ENCODE data around the gene DMXL1. TPM values are rescaled to one million over a fixed set of nuclear protein-coding genes. Genes with fewer than 3 reads are reported as not detected.

The DMXL1 gene
- total and polyA plus RNA-seq, 8 donors = 37.5 to 48.3 (median 42.4) TPM

- Histone ChIP-seq H3K4me1 (peaks cover 0 to 84% of the 10 kb centered on the region in 2 donors), H3K27me3 (no peaks in the 10 kb centered on the region), H3K9me3 (no peaks in the 10 kb centered on the region), H3K4me3 (no peak overlapping the region), H3K36me3 (no peaks in the 10 kb centered on the region), H3K27ac (peak overlapping the region; percentile 50 to 97)
- intact Hi-C loops (cut with DNase I) = no loop called here
- DNase-seq (no peak), ATAC-seq (no peak)
- no peak for TF ChIP-seq CTCF (IDR thresholded peaks at IDR 0.05)
Observed at GRCh38 chr5:119275601-119276173, 204.8 kb downstream of the DMXL1 start.

- Histone ChIP-seq H3K36me3 (no peaks in the 10 kb centered on the region), H3K4me3 (no peak overlapping the region), H3K27me3 (no peaks in the 10 kb centered on the region), H3K9me3 (no peaks in the 10 kb centered on the region), H3K4me1 (peaks cover 0 to 71% of the 10 kb centered on the region in 2 donors), H3K27ac (no peak overlapping the region)
- no peak for TF ChIP-seq CTCF (IDR thresholded peaks at IDR 0.05)
- intact Hi-C loops (cut with DNase I) = no loop called here
- no peak for DNase-seq
- no peak for ATAC-seq
Observed at GRCh38 chr5:119276978-119277377, 206.1 kb downstream of the DMXL1 start.

GRCh38 chr5:119279093-119279492 is 208.2 kb downstream of the DMXL1 start:
- ATAC-seq (no peak), DNase-seq (no peak)
- Histone ChIP-seq H3K27ac (no peak overlapping the region), H3K27me3 (no peaks in the 10 kb centered on the region), H3K4me1 (peaks cover 0 to 54% of the 10 kb centered on the region in 2 donors), H3K9me3 (no peaks in the 10 kb centered on the region), H3K36me3 (no peaks in the 10 kb centered on the region), H3K4me3 (no peak overlapping the region)
- no peak for TF ChIP-seq CTCF (IDR thresholded peaks at IDR 0.05)
- intact Hi-C loops (cut with DNase I) = no loop called here

- Histone ChIP-seq H3K4me1 (peaks cover 0 to 54% of the 10 kb centered on the region in 2 donors), H3K27ac (no peak overlapping the region), H3K27me3 (no peaks in the 10 kb centered on the region), H3K4me3 (no peak overlapping the region), H3K36me3 (no peaks in the 10 kb centered on the region), H3K9me3 (no peaks in the 10 kb centered on the region)
- no peak for TF ChIP-seq CTCF (IDR thresholded peaks at IDR 0.05)
- intact Hi-C loops (cut with DNase I) = no loop called here
- ATAC-seq (no peak), DNase-seq (no peak)
Observed at GRCh38 chr5:119280380-119280779, 209.5 kb downstream of the DMXL1 start.

GRCh38 chr5:119282628-119283027 is 211.7 kb downstream of the DMXL1 start:
- TF ChIP-seq CTCF (IDR thresholded peaks at IDR 0.05) = no peak
- Histone ChIP-seq H3K36me3 (no peaks in the 10 kb centered on the region), H3K4me3 (no peak overlapping the region), H3K4me1 (peaks cover 0 to 59% of the 10 kb centered on the region in 2 donors), H3K27ac (no peak overlapping the region), H3K27me3 (no peaks in the 10 kb centered on the region), H3K9me3 (no peaks in the 10 kb centered on the region)
- no peak for ATAC-seq
- no peak for DNase-seq
- intact Hi-C loops (cut with DNase I) = no loop called here
